Gastrocnemius medialis (tissue), 4 donors: ENCODE results near the gene SEC61G.

Source experiments
- CTCF ChIP-seq, 5 experiments: fragments of 450-650 bp in 3 of 5; fragments of 200-600 bp in 2 of 5; sonication (generic) in 2 of 5; IDR thresholded peaks in 4 of 5; conservative IDR thresholded peaks in 1 of 5; 1 replicate in 4 of 5; 2 replicates in 1 of 5; pipeline ENCODE4 v1.5.1; 2016 to 2019; ENCODE audit warnings: antibody characterized with exemption in 5 of 5, mild to moderate bottlenecking in 3 of 5, moderate library complexity in 3 of 5
- POLR2A ChIP-seq, 2 donors: fragments of 450-650 bp; IDR thresholded peaks; one replicate each; pipeline ENCODE4 v1.6.1; 2017; ENCODE audit warnings: antibody characterized with exemption in 2 of 2, mild to moderate bottlenecking in 2 of 2, moderate library complexity in 2 of 2

DNA sequence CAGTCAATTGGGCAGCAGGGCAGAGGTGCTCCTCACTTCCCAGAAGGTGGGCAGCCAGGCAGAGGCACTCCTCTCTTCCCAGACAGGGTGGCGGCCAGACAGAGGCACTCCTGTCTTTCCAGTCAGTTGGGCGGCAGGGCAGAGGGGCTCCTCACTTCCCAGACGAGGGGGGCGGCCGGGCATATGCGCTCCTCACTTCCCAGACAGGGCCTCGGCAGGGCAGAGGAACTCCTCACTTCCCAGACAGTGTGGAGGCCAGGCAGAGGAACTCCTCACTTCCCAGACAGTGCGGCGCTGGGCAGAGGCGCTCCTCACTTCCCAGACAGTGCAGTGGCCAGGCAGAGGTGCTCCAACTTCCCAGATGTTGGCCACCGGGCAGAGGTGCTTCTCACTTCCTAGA, 33.4 kb upstream of the SEC61G start:
- TF ChIP-seq POLR2A (IDR thresholded peaks at IDR 0.05) (no peak), CTCF (IDR thresholded peaks at IDR 0.05 in 4 of 5, conservative IDR thresholded peaks at IDR 0.05 in 1 of 5) (no peak)
